Transverse colon (tissue), 3 donors: ENCODE data around the gene KRT7.

Experiments used
- CTCF ChIP-seq, 5 experiments: fragments of 200-600 bp in 3 of 5; fragments of 450-650 bp in 2 of 5; sonication (generic) in 3 of 5; IDR thresholded peaks; 1 replicate in 2 of 5; 2 replicates in 3 of 5; pipeline ENCODE4 v1.5.1; 2016 to 2017; ENCODE audit warnings: antibody characterized with exemption in 5 of 5, inconsistent platforms in 3 of 5, mild to moderate bottlenecking in 2 of 5, moderate library complexity in 1 of 5
- POLR2A ChIP-seq: fragments of 450-650 bp; IDR thresholded peaks from one replicate; pipeline ENCODE4 v1.6.1; 2016; ENCODE audit warnings: antibody characterized with exemption, mild to moderate bottlenecking, moderate library complexity

- TF ChIP-seq POLR2A = no peak
- peak; percentile 72 to 99 (median 95) for TF ChIP-seq CTCF (IDR thresholded peaks at IDR 0.05)
Measured at GRCh38 chr12:52278575-52279421, 45.8 kb downstream of the KRT7 start.
